GM12878 (cell line): ENCODE results near the gene MFAP4. TPM values are rescaled to one million over a fixed set of nuclear protein-coding genes. Genes with fewer than 3 reads are reported as not detected.

ENCODE experiments used
- ATAC-seq: fragments of 200-7000 bp; cut with Tn5 transposase; 3 replicates; pipeline ENCODE4 v1.9.1; 2020; ENCODE audit warnings: mild to moderate bottlenecking, moderate library complexity
- BruUV-seq: library from RNA; stranded (reverse); fragments of 400-500 nt; replicated peaks from 2 replicates; lab custom pipeline; 2021; lab: Mats Ljungman, UMichigan
- CTCF ChIA-PET: fragments of 300-600 bp; sonication (Branson Sonifier 250); formaldehyde crosslinking; extraction: SDS; loops from one replicate; lab custom pipeline; 2021; ENCODE audit warnings: inconsistent platforms; lab: Yijun Ruan, JAX
- POLR2A ChIA-PET: fragments of 350-600 bp; formaldehyde crosslinking; extraction: SDS; loops from one replicate; lab custom pipeline; 2021; ENCODE audit warnings: inconsistent platforms; lab: Charles Lee
- RAD21 ChIA-PET: fragments of 300-600 bp; sonication (Branson Sonifier 250); formaldehyde crosslinking; loops from one replicate; lab custom pipeline; 2023; ENCODE audit warnings: antibody characterized with exemption; ENCODE audit not compliant: unreplicated experiment; lab: Charles Lee
- SMC1A ChIA-PET: fragments of 300-600 bp; sonication (Branson Sonifier 250); formaldehyde crosslinking; loops from one replicate; lab custom pipeline; 2023; ENCODE audit not compliant: unreplicated experiment, uncharacterized antibody; lab: Charles Lee
- DNase-seq: peaks from one replicate; pipeline ENCODE4 v3.0.0-alpha.2; 2011; ENCODE audit warnings: low read depth, low spot score
- FAIRE-seq: peaks from 3 replicates; lab custom pipeline; 2011; peaks lifted over from hg19 to GRCh38; lab: Jason Lieb, UNC
- H2AFZ ChIP-seq: 2 replicates; pipeline ENCODE4 v1.6.0; 2011; ENCODE audit warnings: low read depth, low read length, control low read depth; ENCODE audit not compliant: control insufficient read depth
- H3K27ac ChIP-seq: 2 replicates; pipeline ENCODE4 v1.5.1; 2011; ENCODE audit warnings: control low read depth; ENCODE audit not compliant: control insufficient read depth, insufficient read depth
- H3K27me3 ChIP-seq, 2 experiments: replicated peaks in 1 of 2; 2 replicates each; pipeline versions ENCODE4 v1.6.0 to v1.6.1; 2011; ENCODE audit warnings: low read length in 1 of 2; ENCODE audit not compliant: control insufficient read depth in 2 of 2, insufficient read depth in 2 of 2
- H3K36me3 ChIP-seq, 2 experiments: 2 replicates each; pipeline ENCODE4 v1.5.1; 2011; ENCODE audit warnings: low read length in 1 of 2; ENCODE audit not compliant: control insufficient read depth in 2 of 2, insufficient read depth in 2 of 2
- H3K4me1 ChIP-seq: 2 replicates; pipeline ENCODE4 v1.6.1; 2011; ENCODE audit warnings: mild to moderate bottlenecking, low read length, moderate library complexity, mixed read lengths; ENCODE audit not compliant: control insufficient read depth, insufficient read depth
- H3K4me2 ChIP-seq: 2 replicates; pipeline ENCODE4 v1.6.0; 2011; ENCODE audit warnings: control low read depth; ENCODE audit not compliant: control insufficient read depth, insufficient read depth
- H3K4me3 ChIP-seq: fragments of 200-600 bp; sonication (generic); 2 replicates; pipeline ENCODE4 v1.5.1; 2016
- H3K79me2 ChIP-seq: 2 replicates; pipeline ENCODE4 v1.6.0; 2011; ENCODE audit warnings: low read length; ENCODE audit not compliant: control insufficient read depth, insufficient read depth
- H3K9ac ChIP-seq: 2 replicates; pipeline ENCODE4 v1.8.0; 2011; ENCODE audit warnings: low read length, control low read depth, mixed read lengths; ENCODE audit not compliant: control insufficient read depth, insufficient read depth
- H3K9me3 ChIP-seq: replicated peaks from 3 replicates; pipeline ENCODE4 v1.5.1; 2011; ENCODE audit warnings: mild to moderate bottlenecking, low read length; ENCODE audit not compliant: control insufficient read depth, insufficient read depth
- H4K20me1 ChIP-seq: 2 replicates; pipeline ENCODE4 v1.6.0; 2011; ENCODE audit not compliant: control insufficient read depth, insufficient read depth
- KAT2A ChIP-seq: conservative IDR thresholded peaks from 2 replicates; pipeline ENCODE4 v1.6.1; 2011; ENCODE audit warnings: low read depth, low read length; ENCODE audit not compliant: control insufficient read depth
- KLF5 ChIP-seq: fragments of 450-650 bp; IDR thresholded peaks from 2 replicates; pipeline ENCODE4 v1.6.1; 2014; ENCODE audit warnings: mild to moderate bottlenecking; ENCODE audit not compliant: partially characterized antibody
- MYC ChIP-seq: IDR thresholded peaks from 2 replicates; pipeline ENCODE4 v1.6.1; 2011; ENCODE audit warnings: mild to moderate bottlenecking, low read length, moderate library complexity, inconsistent platforms; ENCODE audit not compliant: insufficient read depth, insufficient replicate concordance, insufficient read length, severe bottlenecking
- POLR2AphosphoS2 ChIP-seq: IDR thresholded peaks from 2 replicates; pipeline ENCODE4 v1.6.1; 2011; ENCODE audit warnings: low read depth, mild to moderate bottlenecking, low read length, improper control_type of control experiment, moderate library complexity
- ZNF207 ChIP-seq: fragments of 450-650 bp; IDR thresholded peaks from 2 replicates; pipeline ENCODE4 v1.6.1; 2014; ENCODE audit warnings: antibody characterized with exemption, mild to moderate bottlenecking, borderline replicate concordance
- WGBS: methylation state at CpG from one replicate; pipeline ENCODE4 v1.1.6; 2016; ENCODE audit warnings: low lambda C conversion rate; ENCODE audit not compliant: insufficient replicate concordance, insufficient coverage; ENCODE audit errors: missing lambda C conversion rate; 5-methylcytosine and 5-hydroxymethylcytosine counted together
- in situ Hi-C: fragments of 300-500 bp; cut with MboI; formaldehyde crosslinking; loops from 9 replicates; pipeline ENCODE4 v1.14.3; 2018; ENCODE audit warnings: mixed read lengths
- intact Hi-C: fragments of 100-400 bp; cut with micrococcal nuclease; formaldehyde crosslinking; loops from one replicate; pipeline ENCODE4 v1.14.2; 2022; ENCODE audit not compliant: unreplicated experiment
- polyA plus RNA-seq, 11 experiments: library from polyadenylated mRNA; depleted of rRNA in 4 of 11; unstranded in 6 of 11; stranded (reverse) in 5 of 11; fragments of >200 nt; fragmentation: Nextera tagmentation in 4 of 11; fragmentation: Illumina TruSeq in 1 of 11; extraction: Ambion mirVana in 4 of 11; extraction: Trizol in 1 of 11; gene quantifications; 1 replicate in 1 of 11; 2 replicates in 10 of 11; pipeline versions ENCODE4 v1.2.1 to v1.2.3, GENCODE V29; 2011 to 2016; ENCODE audit warnings: inconsistent platforms in 2 of 11, missing spikeins in 2 of 11, low read depth in 1 of 11
- total RNA-seq, 4 experiments: library from RNA; depleted of rRNA in 3 of 4; stranded (reverse); fragments of >200 nt in 3 of 4; fragmentation: Illumina TruSeq in 1 of 4; extraction: Trizol in 1 of 4; gene quantifications; 2 replicates each; pipeline versions ENCODE4 v1.2.1 to v1.2.3, GENCODE V29; 2013 to 2021
- TF ChIP-seq, protein P1 (sequence below): fragments of 450-650 bp; IDR thresholded peaks from 2 replicates; pipeline ENCODE4 v1.6.1; 2014; ENCODE audit warnings: mild to moderate bottlenecking
- TF ChIP-seq, protein P2 (sequence below): IDR thresholded peaks from 2 replicates; pipeline ENCODE4 v1.6.1; 2012; ENCODE audit warnings: low read depth, low read length, improper control_type of control experiment

Gene MFAP4
- total and polyA plus RNA-seq, 10 of the 15 experiments (the other 5 are each of a cell fraction or from before 2014, with no cell fraction given) = 0.08 to 0.28 (median 0.09) TPM; not detected in 7

DNA sequence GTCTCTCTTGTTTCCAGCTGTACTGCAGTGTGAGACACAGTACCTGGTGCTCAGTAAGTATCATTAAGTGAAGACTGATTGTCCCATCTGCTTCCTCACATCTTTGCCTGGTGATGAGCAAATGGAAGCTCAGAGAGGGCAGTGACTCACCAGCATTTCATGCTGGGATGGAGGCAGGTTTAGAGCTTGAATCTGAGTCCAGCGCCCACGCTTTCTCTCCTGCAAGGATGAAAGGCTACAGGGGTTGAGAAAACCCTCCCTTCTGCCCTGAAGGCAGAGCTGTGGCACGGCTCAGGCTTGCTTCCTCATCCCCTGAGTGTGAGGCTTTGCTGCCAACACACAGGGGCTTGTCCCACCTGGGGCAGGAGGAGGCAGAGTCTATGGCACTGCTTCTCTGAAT, 22.5 kb upstream of the MFAP4 start:
- Histone ChIP-seq H3K79me2 (no peaks in the 10 kb centered on the region), H3K4me1 (no peaks in the 10 kb centered on the region), H4K20me1 (no peaks in the 10 kb centered on the region), H3K4me2 (no peak overlapping the region), H3K9ac (no peak overlapping the region), H3K4me3 (no peak overlapping the region), H2AFZ (no peak overlapping the region), H3K36me3 (no peaks in the 10 kb centered on the region), H3K27ac (no peak overlapping the region), H3K9me3 (no peaks in the 10 kb centered on the region), H3K27me3 (peaks cover 1 to 3% of the 10 kb centered on the region in 2 experiments)
- no TSS peak for BruUV-seq
- ChIA-PET POLR2A (no interaction called here), SMC1A (no interaction called here), CTCF (no interaction called here), RAD21 (no interaction called here)
- TF ChIP-seq, protein P1, sequence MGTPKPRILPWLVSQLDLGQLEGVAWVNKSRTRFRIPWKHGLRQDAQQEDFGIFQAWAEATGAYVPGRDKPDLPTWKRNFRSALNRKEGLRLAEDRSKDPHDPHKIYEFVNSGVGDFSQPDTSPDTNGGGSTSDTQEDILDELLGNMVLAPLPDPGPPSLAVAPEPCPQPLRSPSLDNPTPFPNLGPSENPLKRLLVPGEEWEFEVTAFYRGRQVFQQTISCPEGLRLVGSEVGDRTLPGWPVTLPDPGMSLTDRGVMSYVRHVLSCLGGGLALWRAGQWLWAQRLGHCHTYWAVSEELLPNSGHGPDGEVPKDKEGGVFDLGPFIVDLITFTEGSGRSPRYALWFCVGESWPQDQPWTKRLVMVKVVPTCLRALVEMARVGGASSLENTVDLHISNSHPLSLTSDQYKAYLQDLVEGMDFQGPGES = no peak
- ATAC-seq (no peak), DNase-seq (no peak), FAIRE-seq (no peak)
- in situ Hi-C loops (no loop called here), intact Hi-C loops (no loop called here)
- WGBS = 55% methylated on average over 3 of the region's 3 CpGs

DNA sequence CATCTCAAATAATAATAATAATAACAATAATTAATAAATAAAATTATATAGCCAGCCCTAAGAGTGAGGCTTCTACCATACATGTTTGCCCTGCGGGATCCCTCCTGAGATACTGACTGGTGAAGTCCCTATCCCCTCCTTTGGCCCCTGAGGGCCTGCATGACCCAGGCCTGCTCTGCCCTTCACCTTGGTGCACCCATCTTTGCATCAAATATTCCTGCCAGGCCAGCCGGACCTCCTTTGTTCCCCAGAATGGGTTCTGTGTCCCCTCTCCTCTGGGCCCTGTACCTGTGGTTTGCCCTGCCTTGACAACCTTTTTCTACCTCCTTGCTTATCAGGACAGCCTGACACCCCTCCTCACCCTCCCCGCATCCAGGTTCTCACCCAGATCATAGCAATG, 22.1 kb upstream of the MFAP4 start:
- no peak overlapping the region for H3K4me2 ChIP-seq
- no peak for DNase-seq
- 36% methylated on average over 3 of the region's 3 CpGs for WGBS
- no peak overlapping the region for H2AFZ ChIP-seq
- H3K9me3 ChIP-seq = no peaks in the 10 kb centered on the region
- intact Hi-C loops = no loop called here
- TF ChIP-seq, protein P2, sequence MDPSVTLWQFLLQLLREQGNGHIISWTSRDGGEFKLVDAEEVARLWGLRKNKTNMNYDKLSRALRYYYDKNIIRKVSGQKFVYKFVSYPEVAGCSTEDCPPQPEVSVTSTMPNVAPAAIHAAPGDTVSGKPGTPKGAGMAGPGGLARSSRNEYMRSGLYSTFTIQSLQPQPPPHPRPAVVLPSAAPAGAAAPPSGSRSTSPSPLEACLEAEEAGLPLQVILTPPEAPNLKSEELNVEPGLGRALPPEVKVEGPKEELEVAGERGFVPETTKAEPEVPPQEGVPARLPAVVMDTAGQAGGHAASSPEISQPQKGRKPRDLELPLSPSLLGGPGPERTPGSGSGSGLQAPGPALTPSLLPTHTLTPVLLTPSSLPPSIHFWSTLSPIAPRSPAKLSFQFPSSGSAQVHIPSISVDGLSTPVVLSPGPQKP = no peak
- TF ChIP-seq KAT2A (no peak), ZNF207 (no peak), KLF5 (no peak), MYC (no peak), POLR2AphosphoS2 (no peak)
- TF ChIP-seq, all 136 proteins: peak for 0
- Histone ChIP-seq H3K27me3 (peaks cover 1 to 3% of the 10 kb centered on the region in 2 experiments), H3K9ac (no peak overlapping the region), H3K36me3 (no peaks in the 10 kb centered on the region), H3K79me2 (no peaks in the 10 kb centered on the region), H4K20me1 (no peaks in the 10 kb centered on the region), H3K4me1 (no peaks in the 10 kb centered on the region), H3K27ac (no peak overlapping the region), H3K4me3 (no peak overlapping the region)
- in situ Hi-C loops = no loop called here
- ChIA-PET CTCF (no interaction called here), SMC1A (no interaction called here), POLR2A (interaction anchor here (1.1 kb wide), 1 partner anchor 12 kb away, joined by 4 read pairs; no protein-coding TSS in a partner anchor), RAD21 (no interaction called here)
- FAIRE-seq (no peak), ATAC-seq (no peak)
- BruUV-seq = no TSS peak
